Astrocyte of the cerebellum (primary cell): Measurements from ENCODE around the gene CCDC7.
A peak's percentile ranks its signal among the peaks of the same experiment; 100 is the strongest.

Experiments
- DNase-seq: peaks from one replicate; pipeline ENCODE4 v3.0.0-alpha.2; 2011; ENCODE audit warnings: low read depth
- H3K4me3 ChIP-seq: 2 replicates; pipeline ENCODE4 v1.5.1; 2011; ENCODE audit warnings: mild to moderate bottlenecking, low read depth, low read length, moderate library complexity
- in situ Hi-C: cut with HindIII; loops from 2 replicates; pipeline ENCODE4 v1.10.0; 2017; ENCODE audit warnings: low sequenced_read_pairs
- TF ChIP-seq, protein P1 (sequence below): IDR thresholded peaks from 2 replicates; pipeline ENCODE4 v1.5.1; 2012; ENCODE audit warnings: low read length, low read depth, moderate library complexity, mild to moderate bottlenecking; ENCODE audit errors: missing control alignments

Gene CCDC7

GRCh38 chr10:32417911-32418547, 27.9 kb upstream of the CCDC7 start:
- in situ Hi-C loops = no loop called here
- TF ChIP-seq, protein P1, sequence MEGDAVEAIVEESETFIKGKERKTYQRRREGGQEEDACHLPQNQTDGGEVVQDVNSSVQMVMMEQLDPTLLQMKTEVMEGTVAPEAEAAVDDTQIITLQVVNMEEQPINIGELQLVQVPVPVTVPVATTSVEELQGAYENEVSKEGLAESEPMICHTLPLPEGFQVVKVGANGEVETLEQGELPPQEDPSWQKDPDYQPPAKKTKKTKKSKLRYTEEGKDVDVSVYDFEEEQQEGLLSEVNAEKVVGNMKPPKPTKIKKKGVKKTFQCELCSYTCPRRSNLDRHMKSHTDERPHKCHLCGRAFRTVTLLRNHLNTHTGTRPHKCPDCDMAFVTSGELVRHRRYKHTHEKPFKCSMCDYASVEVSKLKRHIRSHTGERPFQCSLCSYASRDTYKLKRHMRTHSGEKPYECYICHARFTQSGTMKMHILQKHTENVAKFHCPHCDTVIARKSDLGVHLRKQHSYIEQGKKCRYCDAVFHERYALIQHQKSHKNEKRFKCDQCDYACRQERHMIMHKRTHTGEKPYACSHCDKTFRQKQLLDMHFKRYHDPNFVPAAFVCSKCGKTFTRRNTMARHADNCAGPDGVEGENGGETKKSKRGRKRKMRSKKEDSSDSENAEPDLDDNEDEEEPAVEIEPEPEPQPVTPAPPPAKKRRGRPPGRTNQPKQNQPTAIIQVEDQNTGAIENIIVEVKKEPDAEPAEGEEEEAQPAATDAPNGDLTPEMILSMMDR = no peak
- no peak overlapping the region for H3K4me3 ChIP-seq
- peak; percentile 97 for DNase-seq

DNA sequence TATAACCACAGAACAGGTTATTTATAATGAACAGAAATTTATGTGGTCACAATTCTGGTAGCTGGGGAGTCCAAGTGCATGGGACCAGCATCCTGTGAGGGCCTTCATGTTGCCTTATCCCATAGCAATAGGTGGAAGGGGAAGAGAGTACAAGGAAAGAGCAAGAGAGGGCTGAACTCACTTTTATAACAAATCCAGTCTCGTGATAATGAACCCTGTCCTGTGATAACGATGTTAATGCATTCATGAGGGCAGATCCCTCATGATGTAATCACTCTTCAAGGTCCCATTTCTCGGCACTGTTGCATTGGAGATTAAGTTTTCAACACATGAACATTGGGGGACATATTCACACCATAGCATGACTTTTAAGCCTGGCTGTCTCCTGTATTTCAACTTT, 27.4 kb upstream of the CCDC7 start:
- DNase-seq = no peak
- in situ Hi-C loops = no loop called here
- TF ChIP-seq, protein P1 = no peak

DNA sequence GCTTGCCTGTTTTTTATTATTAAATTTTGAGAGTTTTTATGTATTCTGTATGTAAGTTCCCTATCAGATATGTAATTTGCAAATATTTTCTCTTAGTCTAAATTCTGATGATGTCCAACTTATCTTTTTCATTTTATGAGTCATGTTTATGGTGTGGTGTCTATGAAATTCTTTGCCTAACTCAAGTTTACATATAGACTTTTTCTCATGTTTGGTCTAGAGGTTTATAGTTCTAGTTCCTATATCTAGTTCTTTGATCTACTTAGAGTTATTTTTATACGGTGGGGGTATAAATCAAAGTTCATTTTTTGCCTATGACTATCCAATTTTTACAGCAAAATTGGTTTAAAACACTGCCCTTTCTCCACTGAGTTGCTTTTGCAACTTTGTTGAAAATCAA, 26.3 kb upstream of the CCDC7 start:
- no peak for DNase-seq
- no peak overlapping the region for H3K4me3 ChIP-seq
- in situ Hi-C loops = no loop called here
- TF ChIP-seq, protein P1 = no peak

More for the DNA sequence above, 27.4 kb upstream of the CCDC7 start:
- H3K4me3 ChIP-seq = no peak overlapping the region

GRCh38 chr10:32426186-32426585, 19.8 kb upstream of the CCDC7 start:
- in situ Hi-C loops = no loop called here
- H3K4me3 ChIP-seq = no peak overlapping the region
- DNase-seq = no peak
- TF ChIP-seq, protein P1 = no peak

DNA sequence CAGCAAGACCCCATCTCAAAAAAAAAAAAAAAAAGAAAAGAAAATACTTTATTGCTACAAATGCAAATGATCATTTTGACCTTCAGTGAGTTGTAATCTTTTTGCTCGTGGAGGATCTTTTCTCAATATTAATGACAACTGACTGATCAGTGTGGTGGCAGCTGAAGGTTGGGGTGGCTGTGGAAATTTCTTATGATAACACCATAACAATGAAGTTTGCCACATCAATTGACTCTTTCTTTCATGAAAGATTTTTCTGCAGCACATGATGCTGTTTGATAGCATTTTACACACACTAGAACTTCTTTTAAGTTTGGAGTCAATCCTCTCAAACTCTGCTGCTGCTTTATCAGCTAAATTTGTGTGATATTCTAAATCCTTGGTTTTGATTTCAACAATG, 12.4 kb upstream of the CCDC7 start:
- TF ChIP-seq, protein P1 = no peak
- in situ Hi-C loops = no loop called here
- H3K4me3 ChIP-seq = no peak overlapping the region
- DNase-seq = no peak

DNA sequence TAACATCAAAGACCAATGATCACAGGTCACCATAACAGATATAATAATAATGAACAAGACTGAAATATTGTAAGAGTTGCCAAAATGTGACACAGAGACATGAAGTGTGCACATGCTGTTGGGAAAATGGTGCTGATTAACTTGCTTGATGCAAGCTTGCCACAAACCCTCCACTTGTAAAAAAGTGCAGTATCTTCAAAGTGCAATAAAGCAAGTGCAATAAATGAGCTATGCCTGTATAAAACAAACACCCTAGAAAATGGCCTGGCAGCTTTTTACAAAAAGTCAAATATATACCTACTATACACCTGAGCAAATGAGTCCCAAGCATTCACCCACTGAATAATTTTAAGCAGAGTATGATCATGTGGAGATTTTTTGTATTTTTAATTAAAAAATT, 9.7 kb upstream of the CCDC7 start:
- TF ChIP-seq, protein P1 = no peak
- in situ Hi-C loops = no loop called here
- H3K4me3 ChIP-seq = no peak overlapping the region
- no peak for DNase-seq
